Right atrium auricular region (tissue), 2 donors: ENCODE measurements around the gene WDFY3. TPM values are rescaled to one million over a fixed set of nuclear protein-coding genes. Genes with fewer than 3 reads are reported as not detected.

Experiments
- DNase-seq: peaks from one replicate; pipeline ENCODE4 v3.0.0-alpha.2; 2019; ENCODE audit warnings: low spot score
- H3K27ac ChIP-seq, 2 donors: fragments of 200-600 bp; sonication (generic); 1 replicate in 1 of 2; 2 replicates in 1 of 2; pipeline ENCODE4 v1.5.1; 2016 to 2019
- H3K27me3 ChIP-seq, 2 donors: fragments of 200-600 bp; sonication (generic); one replicate each; pipeline versions ENCODE4 v1.5.1 to v1.6.0; 2017 to 2019
- H3K36me3 ChIP-seq: fragments of 200-600 bp; sonication (generic); one replicate; pipeline ENCODE4 v1.5.1; 2016
- H3K4me1 ChIP-seq, 2 donors: fragments of 200-600 bp; sonication (generic); one replicate each; pipeline versions ENCODE4 v1.5.1 to v1.6.0; 2017 to 2019
- H3K4me3 ChIP-seq, 2 donors: fragments of 200-600 bp; sonication (generic); 1 replicate in 1 of 2; 2 replicates in 1 of 2; pipeline ENCODE4 v1.5.1; 2017 to 2019; ENCODE audit warnings: mild to moderate bottlenecking in 1 of 2, moderate library complexity in 1 of 2
- H3K9me3 ChIP-seq, 2 donors: fragments of 200-600 bp; sonication (generic); one replicate each; pipeline ENCODE4 v1.5.1; 2019
- total RNA-seq, 2 donors: library from RNA; depleted of rRNA; stranded (reverse); fragments of >200 nt; gene quantifications; one replicate each; pipeline ENCODE4 v1.1.0, GENCODE V29; 2016
- TF ChIP-seq, protein P1 (sequence below), 2 donors: fragments of 200-600 bp; sonication (generic); IDR thresholded peaks; one replicate each; pipeline ENCODE4 v1.5.1; 2019; ENCODE audit warnings: antibody characterized with exemption in 2 of 2

WDFY3 gene
- total RNA-seq, 2 donors from 2014 or later = 27.6 to 40.0 TPM

GRCh38 chr4:84782517-84782916 lies 184.0 kb downstream of the WDFY3 start:
- Histone ChIP-seq H3K27me3 (no peaks in the 10 kb centered on the region), H3K9me3 (no peaks in the 10 kb centered on the region), H3K4me3 (no peak overlapping the region), H3K36me3 (peaks cover 50% of the 10 kb centered on the region), H3K4me1 (no peaks in the 10 kb centered on the region), H3K27ac (no peak overlapping the region)
- TF ChIP-seq, protein P1, sequence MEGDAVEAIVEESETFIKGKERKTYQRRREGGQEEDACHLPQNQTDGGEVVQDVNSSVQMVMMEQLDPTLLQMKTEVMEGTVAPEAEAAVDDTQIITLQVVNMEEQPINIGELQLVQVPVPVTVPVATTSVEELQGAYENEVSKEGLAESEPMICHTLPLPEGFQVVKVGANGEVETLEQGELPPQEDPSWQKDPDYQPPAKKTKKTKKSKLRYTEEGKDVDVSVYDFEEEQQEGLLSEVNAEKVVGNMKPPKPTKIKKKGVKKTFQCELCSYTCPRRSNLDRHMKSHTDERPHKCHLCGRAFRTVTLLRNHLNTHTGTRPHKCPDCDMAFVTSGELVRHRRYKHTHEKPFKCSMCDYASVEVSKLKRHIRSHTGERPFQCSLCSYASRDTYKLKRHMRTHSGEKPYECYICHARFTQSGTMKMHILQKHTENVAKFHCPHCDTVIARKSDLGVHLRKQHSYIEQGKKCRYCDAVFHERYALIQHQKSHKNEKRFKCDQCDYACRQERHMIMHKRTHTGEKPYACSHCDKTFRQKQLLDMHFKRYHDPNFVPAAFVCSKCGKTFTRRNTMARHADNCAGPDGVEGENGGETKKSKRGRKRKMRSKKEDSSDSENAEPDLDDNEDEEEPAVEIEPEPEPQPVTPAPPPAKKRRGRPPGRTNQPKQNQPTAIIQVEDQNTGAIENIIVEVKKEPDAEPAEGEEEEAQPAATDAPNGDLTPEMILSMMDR (IDR thresholded peaks at IDR 0.05) = no peak
- DNase-seq = no peak

DNA sequence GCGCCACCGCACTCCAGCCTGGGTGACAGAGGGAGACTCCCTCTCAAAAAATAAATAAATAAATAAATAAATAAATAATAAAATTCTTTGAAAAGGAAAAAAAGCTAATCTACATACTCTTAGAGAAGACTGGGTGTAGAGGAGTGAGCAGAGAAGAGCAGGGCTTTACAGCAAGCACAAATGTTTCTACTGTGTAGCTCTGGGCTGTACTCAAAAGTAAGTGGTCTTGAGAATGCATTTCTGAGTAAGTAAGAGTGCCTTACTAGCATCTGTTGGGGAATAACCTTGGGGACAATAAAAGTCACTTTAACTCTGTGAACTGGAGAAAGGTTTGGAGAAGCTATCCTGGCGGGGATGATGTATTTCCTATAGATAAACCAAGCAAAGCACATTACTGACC lies 185.8 kb downstream of the WDFY3 start:
- Histone ChIP-seq H3K27me3 (no peaks in the 10 kb centered on the region), H3K9me3 (no peaks in the 10 kb centered on the region), H3K4me3 (no peak overlapping the region), H3K4me1 (no peaks in the 10 kb centered on the region), H3K27ac (no peak overlapping the region), H3K36me3 (peaks cover 32% of the 10 kb centered on the region)
- TF ChIP-seq, protein P1 (IDR thresholded peaks at IDR 0.05) = no peak
- DNase-seq = no peak

DNA sequence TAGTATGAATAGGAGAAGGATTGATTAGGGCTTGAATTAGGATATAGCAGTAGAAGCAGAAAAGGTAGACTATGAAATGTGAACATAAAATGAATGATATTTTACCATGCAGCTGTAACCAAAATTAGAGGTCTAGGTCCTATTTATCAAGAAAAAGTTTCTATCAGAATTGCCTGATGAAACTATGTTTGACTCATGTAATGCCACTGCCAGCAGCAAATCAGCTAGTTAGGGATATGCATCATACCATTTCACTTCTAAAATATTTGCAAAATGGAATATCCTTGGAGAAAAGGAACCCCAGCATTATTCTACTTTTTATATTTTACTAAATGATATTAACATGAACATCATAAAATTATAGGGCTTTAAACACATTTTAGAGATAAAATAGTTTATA lies 188.4 kb downstream of the WDFY3 start:
- no peak for DNase-seq
- Histone ChIP-seq H3K9me3 (no peaks in the 10 kb centered on the region), H3K4me1 (no peaks in the 10 kb centered on the region), H3K27me3 (no peaks in the 10 kb centered on the region), H3K36me3 (peaks cover 34% of the 10 kb centered on the region), H3K4me3 (no peak overlapping the region), H3K27ac (no peak overlapping the region)
- TF ChIP-seq, protein P1 (IDR thresholded peaks at IDR 0.05) = no peak

DNA sequence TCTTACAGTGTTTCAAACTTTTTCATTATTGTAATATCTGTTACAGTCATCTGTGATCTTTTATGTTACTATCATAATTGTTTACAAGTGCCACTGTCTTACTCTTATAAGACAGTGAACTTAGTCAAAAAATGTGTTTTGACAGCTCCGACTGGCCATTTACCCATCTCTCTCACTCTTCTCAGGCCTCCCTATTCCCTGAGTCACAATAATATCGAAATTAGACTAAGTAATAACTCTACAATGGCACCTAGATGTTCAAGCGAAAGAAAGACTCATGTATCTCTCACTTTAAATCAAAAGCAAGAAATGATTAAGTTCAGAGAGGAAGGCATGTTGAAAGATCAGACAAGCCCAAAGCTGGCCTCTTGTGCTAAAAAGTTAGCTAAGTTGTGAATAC lies 199.3 kb downstream of the WDFY3 start:
- Histone ChIP-seq H3K4me1 (no peaks in the 10 kb centered on the region), H3K27me3 (no peaks in the 10 kb centered on the region), H3K27ac (no peak overlapping the region), H3K9me3 (no peaks in the 10 kb centered on the region), H3K36me3 (no peaks in the 10 kb centered on the region), H3K4me3 (no peak overlapping the region)
- no peak for DNase-seq
- TF ChIP-seq, protein P1 (IDR thresholded peaks at IDR 0.05) = no peak

GRCh38 chr4:84753321-84753972 lies 213.0 kb downstream of the WDFY3 start:
- H3K27ac ChIP-seq = no peak overlapping the region
- no peaks in the 10 kb centered on the region for H3K4me1 ChIP-seq
- peaks cover 50% of the 10 kb centered on the region for H3K36me3 ChIP-seq
- TF ChIP-seq, protein P1 (IDR thresholded peaks at IDR 0.05) = no peak
- DNase-seq = no peak
- no peaks in the 10 kb centered on the region for H3K9me3 ChIP-seq
- H3K4me3 ChIP-seq = no peak overlapping the region
- H3K27me3 ChIP-seq = no peaks in the 10 kb centered on the region

DNA sequence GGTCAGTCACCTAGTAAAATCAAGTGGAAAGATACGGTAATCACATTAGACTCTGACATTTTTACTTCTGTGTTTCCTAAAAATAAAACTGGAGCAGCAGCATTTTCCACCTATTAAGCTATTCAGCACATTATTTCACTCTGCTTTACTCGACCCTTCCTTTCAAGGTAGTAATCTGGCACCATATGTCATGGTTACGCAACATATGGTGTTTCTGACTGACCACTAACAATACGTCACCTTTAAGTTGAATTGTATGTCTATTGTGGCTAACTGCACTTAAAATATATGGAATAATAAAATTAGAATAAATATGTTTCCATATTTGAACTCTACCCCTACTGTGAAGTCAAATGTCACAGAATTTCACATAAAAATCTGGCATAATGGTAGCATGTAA lies 214.8 kb downstream of the WDFY3 start:
- Histone ChIP-seq H3K27ac (no peak overlapping the region), H3K36me3 (peaks cover 56% of the 10 kb centered on the region), H3K4me3 (no peak overlapping the region), H3K27me3 (no peaks in the 10 kb centered on the region), H3K4me1 (no peaks in the 10 kb centered on the region), H3K9me3 (no peaks in the 10 kb centered on the region)
- TF ChIP-seq, protein P1 (IDR thresholded peaks at IDR 0.05) = no peak
- no peak for DNase-seq
